NCI-H446 (cell line): ENCODE results near the gene CDH7.

ENCODE experiments used
- DNase-seq, 2 experiments: peaks; one replicate each; lab custom pipeline; 2025; lab: John Stamatoyannopoulos, UW

The CDH7 gene

DNA sequence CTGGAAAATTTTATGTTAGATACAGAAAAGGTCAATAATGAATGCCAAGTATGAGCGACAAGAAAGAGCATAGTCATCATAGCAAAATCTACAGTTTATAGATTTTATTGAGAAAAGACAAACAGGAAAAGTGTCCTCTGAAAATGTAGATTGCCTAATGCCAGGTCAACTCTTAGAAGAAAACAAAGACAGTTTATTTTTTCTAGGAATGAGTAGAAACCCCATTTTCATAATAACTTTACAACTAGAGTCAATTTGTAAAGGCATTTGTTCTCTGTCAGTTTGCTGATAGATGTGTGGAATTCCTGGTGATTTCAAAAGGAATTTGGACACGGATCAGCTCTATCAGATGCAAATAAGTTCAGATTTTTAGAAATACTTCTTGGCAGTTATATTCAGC, 16.6 kb downstream of the CDH7 start:
- no peak for DNase-seq

DNA sequence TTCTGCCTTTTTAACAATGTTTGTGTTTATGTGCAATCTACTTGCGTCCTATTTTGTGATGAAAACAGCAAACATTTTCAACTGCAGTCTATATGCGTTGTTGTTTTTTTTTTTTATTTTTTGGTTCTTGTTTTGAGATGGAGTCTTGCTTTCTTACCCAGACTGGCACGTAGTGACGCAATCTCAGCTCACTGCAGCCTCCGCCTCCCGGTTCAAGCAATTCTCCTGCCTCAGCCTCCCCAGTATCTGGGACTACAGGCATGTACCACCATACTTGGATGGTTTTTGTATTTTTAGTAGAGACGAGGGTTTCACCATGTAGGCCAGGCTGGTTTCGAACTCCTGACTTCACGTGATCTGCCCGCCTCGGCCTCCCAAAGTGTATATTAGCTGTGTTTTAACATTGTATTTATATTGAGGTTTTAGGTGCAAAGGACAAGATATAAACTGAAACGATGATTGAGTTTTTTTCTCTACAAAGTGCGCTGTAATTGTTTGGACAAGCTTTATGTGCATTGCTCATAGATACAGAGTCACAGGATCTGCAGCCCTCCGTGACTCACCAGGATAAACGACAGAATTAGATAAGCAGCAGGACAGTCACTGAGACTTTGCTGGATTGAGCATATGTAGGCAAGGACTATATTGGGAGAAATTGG, 17.4 kb downstream of the CDH7 start:
- no peak for DNase-seq

DNA sequence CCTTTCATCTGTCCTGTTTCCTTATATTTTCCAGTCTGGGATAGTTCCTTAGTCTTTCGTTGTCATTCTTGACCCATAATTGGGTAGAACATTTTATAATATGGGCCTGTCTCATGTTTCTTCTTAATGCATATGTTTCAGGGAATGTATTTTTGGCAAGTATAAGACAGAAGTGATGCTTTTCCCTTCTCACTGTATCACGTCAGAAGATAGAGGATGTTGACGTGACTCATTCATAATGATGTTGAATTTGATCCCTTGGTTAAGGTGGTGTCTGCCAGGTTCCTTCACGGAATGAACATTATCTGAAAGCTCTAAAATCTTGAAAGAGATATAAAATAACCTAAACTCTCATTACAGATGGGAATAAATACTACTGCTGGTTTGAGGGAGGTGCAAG, 18.8 kb downstream of the CDH7 start:
- DNase-seq, result no peak

DNA sequence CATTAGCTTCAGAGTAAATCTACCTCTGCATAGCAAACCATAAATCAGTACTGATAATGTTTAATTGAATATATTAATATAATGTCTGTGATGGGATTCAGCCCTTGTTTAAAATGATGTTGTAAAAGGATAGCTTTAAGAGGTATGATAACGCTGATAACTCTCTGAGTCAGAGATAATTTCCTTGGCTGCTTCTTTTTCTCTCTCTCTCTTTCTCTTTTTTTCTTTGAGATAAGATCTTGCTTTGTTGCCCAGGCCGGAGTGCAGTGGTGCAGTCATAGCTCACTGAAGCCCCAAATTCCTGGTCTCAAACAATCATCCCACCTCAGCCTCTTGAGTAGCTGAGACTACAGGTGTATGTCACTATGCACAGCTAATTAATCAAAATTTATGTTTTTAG, 35.7 kb downstream of the CDH7 start:
- no peak for DNase-seq

- no peak for DNase-seq
These were observed 37.6 kb downstream of the CDH7 start for GRCh38 chr18:65788373-65788772.

- DNase-seq, result no peak
These were observed 39.8 kb downstream of the CDH7 start for GRCh38 chr18:65790604-65791003.

DNA sequence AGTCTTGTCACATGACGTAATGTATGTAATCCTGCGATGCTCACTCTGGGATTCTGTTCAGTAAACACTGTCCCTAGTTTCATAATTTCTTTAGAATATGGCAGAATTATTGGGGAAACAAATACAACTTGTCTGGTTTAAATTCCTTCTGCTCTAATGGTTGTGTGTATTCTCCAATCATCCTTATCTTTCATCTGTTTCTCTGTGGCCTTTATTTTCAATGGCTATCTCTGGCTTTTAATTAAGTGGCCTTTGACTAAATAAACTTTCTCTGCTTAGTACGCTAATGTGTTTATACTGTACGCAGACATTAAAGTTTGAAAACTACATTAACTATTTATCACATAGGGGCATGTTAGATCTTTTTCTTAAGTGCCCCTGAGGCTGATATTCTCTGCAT, 40.9 kb downstream of the CDH7 start:
- no peak for DNase-seq

- DNase-seq, result no peak
These were observed 41.8 kb downstream of the CDH7 start for GRCh38 chr18:65792456-65793074.

DNA sequence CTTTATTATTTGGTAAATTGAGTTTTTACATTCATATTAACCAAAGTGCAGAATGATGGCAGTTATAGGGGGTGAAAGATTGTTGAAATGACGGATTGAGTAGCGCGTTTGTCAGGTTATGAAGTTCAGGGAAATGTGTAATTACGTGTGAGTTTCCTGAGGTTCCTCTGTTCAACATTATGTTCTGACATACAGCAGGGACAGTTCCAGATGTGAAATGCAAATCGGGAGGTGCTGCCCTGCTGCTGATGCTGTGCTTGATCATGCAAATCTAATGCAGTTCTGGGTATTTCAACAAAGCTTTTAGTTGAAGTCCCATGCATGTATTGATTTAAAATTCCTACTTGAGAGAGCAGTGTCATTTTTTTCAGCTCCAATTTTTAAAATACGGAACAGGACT, 57.9 kb downstream of the CDH7 start:
- no peak for DNase-seq

DNA sequence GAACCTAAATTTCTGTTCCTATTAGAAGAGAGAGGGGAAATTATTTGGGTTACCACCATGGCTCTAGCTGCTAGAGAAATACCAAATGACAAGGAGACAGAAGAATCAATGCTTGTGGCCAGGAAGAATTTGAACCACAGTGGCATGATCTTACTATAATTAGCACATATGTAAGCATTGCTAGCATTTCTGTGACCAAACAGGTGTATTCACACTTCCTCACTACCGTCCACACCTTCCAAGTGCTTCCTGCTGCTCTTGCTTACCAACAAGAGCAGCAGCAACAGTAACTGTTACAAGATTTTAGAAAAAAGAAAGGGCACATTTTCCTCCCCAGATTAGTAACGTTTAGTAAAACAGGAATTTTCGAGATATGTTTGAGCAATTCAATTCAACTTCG, 60.5 kb downstream of the CDH7 start:
- no peak for DNase-seq

DNA sequence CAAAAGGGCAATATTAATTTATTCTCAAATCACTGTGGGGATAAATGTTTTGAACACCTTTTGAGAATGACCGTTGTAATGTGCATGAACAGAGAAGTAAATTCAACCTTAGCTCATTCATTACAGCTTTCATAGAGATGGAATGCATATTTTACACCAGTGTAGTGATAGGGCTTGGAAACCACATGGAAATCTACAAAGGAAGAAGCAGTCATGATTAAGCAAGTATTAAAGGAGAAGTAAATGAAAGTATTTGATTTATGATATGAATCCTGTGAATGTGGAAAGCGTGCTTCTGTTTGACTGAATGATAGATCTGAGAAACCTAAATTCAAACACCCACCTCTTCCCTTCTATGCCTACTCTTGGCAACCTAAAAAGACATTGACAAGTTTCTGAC, 64.7 kb downstream of the CDH7 start:
- DNase-seq, result no peak

DNA sequence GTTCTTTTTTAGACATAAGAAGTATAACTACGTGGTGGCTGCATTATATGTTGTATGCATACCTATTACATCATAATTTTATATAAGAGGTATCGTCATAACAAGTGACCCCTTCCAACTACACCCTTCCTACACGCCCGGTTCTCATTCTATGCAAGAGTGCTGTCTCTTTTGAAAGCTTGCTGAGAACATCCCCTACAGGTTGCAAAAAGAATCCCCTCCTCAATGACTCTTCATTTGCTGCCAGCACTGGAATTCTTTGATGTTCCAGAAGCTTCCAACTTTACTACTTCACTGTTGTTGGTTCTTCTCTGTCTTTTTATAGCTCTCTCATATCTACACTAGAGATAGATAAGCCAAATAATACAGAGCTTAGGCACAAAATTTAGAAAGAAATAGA, 66.4 kb downstream of the CDH7 start:
- DNase-seq, result no peak

DNA sequence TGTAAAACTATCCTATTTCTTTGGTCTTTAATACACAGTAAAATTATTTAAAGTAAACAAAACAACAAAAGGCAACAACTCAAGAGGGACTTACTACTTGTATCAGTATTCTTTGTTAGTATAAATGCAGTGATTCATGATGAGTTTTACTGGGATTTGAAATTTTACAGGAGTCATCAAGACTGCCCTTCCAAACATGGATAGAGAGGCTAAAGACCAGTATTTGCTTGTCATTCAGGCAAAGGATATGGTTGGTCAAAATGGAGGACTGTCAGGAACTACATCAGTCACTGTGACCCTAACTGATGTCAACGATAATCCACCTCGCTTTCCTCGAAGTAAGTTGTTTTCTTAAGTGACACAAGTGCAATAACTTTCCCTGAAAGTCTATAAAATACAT, 71.1 kb downstream of the CDH7 start:
- DNase-seq, result no peak

GRCh38 chr18:65822826-65823225, 72.0 kb downstream of the CDH7 start:
- DNase-seq, result no peak

GRCh38 chr18:65827444-65827843, 76.6 kb downstream of the CDH7 start:
- no peak for DNase-seq

GRCh38 chr18:65835881-65836280, 85.1 kb downstream of the CDH7 start:
- DNase-seq, result no peak

DNA sequence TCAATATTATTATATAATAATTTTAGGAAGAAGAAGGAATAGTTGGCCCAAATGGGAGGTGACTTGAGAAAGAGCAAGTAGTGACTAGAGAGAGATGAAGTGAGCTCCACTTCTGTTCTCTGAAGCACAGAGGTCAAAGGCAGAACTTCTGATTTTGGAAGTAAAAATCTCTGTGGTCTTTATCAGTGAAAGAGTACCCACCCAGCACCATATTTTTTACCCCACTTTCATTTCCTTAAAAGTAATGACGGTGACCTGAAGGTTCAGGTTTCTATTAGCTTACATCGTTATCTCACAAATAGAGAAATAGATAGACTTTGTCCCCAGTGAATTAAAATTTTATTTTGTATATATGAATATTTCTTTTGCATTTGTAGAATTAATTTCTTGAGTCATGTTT, 95.3 kb downstream of the CDH7 start:
- DNase-seq, result no peak

- DNase-seq, result no peak
These were observed 101.5 kb downstream of the CDH7 start for GRCh38 chr18:65852273-65852672.

DNA sequence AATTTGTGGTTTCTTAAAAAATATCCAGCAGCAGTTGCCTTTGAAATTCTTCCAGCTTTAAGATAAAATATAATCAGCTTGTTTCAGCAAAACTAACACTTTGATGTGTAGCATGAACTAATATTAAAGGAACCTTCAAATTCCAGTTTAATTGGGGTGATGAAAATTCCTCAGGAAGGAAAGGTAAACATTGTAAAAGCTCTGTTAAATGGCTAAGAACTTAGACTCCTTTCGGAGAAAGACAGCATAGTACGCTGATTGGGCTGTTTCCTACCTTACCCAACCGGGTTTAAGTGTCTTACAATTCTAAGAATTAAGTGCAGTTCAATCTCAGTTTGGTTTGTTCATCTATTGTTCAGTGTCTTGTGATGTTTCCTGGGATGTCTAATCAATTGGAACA, 108.3 kb downstream of the CDH7 start:
- no peak for DNase-seq

- DNase-seq, result no peak
These were observed 118.7 kb downstream of the CDH7 start for GRCh38 chr18:65869527-65869926.

GRCh38 chr18:65876310-65876709, 125.5 kb downstream of the CDH7 start:
- no peak for DNase-seq

DNA sequence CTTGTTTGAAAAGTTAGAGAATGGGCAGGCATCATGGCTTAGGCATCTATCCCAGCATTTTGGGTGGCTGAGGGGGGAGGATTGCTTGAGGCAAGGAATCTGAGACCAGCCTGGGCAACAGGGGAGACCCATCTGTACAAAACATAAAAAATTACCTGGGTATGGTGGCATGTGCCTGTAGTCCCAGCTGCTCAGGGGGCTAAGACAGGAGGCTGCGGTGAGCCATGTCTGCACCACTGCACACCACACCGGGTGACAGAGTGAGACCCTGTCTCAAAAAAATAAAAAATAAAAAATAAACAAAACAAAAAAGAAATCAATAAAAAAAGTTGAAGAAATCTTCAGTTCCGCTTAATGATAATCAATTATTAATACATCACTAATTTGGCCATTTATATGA, 146.5 kb downstream of the CDH7 start:
- no peak for DNase-seq

DNA sequence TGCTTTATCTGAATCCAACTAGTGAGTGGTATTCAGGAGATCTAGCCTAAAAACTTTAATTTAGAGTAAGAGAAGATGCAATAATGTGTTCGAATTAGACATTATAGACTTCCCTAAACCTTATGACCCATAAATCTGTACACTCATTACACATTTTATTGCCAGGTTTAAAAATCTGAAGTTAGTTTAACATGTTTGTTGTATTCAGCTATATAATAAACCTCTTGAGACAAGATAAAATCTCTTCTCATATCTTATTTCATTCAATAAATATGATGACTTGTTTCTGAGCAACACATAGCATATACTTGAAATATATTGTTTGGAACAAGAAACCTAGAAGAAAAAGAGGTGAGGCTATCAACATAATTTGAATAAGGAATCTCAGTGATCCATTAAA, 150.7 kb downstream of the CDH7 start:
- no peak for DNase-seq

- no peak for DNase-seq
These were observed 155.8 kb downstream of the CDH7 start for GRCh38 chr18:65906621-65907034.
